NCI-H187 (cell line): ENCODE results near the gene PGM1.
A peak's percentile ranks its signal among the peaks of the same experiment; 100 is the strongest.

Experiments
- DNase-seq, 2 experiments: peaks; one replicate each; lab custom pipeline; 2025; lab: John Stamatoyannopoulos, UW

The PGM1 gene

DNA sequence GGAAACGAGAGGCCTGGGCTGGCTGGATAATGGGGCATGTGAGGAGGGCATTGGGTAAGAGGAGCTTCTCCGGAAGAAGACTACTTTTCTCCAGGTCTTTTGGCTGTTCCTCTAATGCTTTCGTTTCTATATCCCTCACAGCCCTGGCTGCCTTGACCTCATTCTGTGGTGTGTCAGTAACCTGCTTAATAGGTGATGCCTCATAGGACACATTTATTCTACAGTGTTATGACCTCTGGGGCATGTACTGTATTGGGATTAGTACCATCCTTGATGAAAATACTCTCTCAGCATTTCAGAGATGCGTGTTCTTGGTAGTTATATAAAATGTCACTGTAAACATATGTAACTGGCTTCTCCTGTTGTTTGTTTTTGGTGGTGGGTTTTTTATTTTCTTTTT, 40.1 kb downstream of the PGM1 start:
- no peak for DNase-seq

DNA sequence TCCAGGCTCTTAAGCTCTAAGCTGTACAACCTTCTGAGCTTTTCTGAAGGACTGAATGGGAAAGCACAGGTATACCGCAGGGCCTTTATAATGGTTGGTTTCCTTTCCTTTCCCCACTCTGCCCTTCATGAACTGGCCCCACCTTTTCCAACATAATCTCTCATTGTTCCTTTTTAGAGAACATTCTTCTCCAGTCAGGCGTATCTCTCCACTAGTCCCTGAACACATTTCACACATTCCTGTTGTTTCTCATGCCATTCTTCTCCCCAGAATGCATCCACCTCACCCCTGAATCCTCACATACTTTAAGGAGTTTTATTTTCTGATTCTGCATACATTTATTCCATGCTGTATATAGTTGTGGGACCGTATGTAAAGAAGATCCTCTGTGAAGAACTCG, 41.3 kb downstream of the PGM1 start:
- no peak for DNase-seq

DNA sequence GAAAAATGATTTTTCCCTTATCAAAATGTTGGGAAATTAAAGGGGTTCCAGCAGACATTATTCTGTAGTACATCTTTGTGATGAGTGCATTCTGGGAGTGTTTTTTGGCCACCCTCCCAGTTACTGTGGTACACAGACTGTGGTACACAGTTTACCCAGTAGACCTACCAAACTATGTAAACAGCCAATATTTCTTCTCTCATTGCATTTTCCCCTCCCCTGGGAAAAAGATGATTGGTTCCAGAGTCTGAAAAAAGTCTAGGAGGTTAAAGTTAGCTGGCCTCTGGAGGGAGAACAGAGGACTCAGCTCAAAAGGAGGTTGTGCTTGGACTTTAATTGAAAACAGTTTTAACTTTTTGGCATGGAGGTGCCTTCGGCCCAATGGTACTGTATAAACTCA, 42.5 kb downstream of the PGM1 start:
- no peak for DNase-seq

DNA sequence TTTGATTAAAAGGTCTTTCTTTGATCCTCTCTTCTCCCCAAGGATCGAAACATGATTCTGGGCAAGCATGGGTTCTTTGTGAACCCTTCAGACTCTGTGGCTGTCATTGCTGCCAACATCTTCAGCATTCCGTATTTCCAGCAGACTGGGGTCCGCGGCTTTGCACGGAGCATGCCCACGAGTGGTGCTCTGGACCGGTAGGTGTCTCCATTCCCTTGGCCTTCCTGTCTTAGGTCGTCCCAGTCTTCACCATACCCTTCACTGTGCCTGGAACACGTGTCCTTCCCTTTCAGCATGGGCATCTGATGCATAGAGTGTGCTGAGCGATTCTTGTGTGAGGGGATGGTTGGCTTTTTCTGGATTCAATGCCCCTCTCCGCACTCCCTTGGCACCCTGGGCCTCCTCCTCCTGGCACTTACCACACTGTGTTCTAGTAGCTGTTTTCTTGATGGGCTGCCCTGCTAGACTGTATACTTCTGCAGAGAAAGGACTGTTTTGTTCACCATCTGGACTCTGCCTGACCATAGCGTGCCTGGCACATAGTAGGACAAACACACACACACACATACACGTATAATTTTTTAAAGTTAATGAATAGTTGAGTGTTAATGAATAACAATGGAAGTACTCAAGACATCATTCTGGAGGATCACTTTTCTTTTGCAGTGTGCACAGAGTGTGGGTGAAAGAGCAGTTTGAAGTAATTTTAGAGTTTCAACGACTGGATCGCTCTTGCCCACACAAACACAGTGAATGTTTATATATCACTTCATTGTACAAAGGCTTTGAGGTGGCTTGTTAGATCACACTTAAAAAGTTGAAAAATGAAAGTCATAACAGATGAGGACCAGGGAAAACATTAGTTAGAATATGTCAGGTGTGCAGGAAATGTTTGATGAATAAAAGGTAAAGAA, 43.2 kb downstream of the PGM1 start:
- DNase-seq: no peak

DNA sequence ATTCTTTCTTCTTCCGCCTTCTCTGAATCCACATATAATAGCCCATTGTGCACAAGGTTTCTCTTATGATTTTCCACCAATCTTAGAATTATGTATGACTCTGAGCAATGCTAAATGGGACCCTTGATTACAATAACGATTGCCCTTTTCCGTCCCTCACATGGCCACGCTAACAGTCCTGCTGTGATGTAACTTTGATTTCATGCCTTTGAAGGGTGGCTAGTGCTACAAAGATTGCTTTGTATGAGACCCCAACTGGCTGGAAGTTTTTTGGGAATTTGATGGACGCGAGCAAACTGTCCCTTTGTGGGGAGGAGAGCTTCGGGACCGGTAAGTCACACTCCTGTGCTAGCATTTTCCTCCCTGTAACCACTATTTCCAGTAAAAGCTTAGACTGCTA, 45.3 kb downstream of the PGM1 start:
- DNase-seq: no peak

DNA sequence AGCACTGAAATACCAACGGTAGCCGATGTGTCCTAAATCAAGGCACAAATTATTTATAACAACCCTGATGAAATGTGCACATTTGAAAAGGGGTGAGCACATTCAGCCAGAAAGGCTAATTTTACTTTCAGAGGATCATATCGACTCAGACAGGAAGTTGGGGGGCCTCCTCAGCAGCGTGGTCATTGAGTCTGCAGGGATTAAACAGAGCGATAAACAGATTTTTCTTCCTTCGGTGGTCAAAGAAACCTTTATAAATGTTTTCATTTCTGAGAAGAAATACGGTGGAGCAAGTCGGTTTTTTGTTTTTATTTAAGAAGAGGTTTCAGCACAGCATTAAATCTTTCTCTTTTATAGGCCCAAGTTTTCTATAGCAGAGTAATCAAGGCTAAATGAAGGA, 45.7 kb downstream of the PGM1 start:
- DNase-seq: no peak

DNA sequence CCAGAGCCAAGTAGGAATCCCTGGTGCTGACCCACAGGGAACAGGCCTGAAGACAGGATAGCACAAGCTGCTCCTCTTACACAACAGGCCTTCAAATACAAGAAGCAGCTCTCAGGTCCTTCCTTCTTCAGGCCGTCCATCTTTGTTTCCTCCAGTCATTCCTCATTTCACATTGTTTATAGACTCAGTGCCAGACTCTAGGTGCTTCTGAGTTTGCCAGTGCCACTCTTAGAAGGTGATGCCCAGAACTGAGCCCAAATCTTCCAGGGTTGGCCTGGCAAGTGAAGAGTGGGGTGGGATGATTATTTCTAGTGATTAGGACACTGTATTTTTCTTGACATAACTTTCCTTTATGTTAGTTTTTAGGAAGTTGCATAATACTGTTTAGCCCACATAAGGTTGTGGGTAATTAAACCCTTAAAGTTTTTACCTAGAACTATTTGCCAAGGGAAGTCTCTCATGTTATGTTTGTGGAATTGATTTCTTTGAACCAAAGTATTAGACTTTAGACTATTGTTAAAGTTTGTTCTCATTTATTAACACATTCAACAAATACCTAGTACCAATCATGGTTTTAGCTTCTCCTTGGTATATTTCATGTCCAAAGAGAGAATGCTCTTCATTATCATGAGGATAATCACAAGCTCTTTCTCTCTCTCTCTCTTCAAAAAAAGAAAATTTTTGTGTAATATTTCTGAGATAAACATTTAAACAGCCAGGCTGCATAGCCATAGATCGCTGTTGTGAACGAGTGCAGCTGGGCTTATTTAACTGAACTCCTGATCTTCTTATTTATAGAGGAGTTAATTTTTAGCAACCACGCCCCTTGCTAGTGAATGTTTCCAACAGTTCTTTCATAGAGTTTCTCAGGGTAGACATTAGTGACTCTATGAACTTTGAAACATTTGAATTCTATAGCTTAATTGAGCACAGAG, 47.7 kb downstream of the PGM1 start:
- DNase-seq: no peak

DNA sequence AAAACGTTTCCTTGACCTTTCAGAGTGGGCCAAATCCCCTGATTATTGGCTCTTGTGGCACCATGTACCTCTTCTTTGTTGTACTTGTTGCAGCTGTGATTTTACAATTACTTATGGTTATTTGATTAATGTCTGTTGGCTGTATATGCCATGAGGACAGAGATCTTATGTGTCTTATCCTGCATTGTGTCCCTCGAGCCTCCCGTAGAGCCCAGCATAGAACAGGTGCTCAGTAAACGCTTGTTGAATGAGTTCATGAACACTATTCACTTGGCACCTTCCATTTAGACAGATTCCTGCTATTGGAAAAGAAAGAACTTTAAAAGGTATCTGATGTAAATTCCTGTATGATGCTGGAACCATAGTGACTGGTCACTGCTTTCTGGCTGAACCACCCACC, 48.4 kb downstream of the PGM1 start:
- DNase-seq: no peak

DNA sequence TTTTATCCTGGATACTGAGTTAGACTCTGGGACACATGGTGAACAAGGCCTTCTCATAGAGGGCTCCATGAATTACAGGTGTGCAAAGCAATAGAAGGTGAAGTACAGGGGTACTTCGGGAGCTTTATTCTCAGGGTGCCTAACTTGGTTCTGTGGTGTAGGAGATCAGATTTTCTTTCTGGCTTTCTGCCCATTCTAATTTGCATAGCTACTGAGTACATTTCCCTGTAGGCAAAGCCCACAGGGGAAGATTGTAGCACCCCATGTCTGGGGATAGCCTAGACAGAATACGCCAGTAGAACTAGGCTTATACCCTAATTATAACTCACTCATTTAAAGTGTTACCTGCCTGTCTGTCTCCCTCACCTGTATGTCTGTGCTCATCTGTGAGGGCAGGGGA, 49.7 kb downstream of the PGM1 start:
- DNase-seq: no peak

DNA sequence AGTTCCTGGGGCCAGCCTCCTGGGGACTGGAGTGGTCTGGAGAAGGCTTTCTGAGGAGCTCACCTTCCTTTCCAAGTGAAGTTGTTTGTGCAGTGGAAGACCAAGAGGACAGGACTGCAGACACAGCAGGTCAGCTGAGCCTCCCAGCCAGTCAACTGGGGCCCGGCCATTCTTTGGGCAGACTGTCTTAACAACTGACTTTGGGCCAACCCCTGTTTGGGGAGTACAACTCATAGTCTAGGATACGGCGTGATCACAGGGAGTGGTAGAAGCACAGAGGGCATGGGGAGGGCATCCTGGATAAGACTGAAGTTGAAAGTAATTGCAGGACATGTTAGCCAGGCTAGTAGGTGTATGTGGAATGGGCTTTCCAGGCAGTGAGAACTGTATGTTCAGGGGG, 50.3 kb downstream of the PGM1 start:
- DNase-seq: no peak

DNA sequence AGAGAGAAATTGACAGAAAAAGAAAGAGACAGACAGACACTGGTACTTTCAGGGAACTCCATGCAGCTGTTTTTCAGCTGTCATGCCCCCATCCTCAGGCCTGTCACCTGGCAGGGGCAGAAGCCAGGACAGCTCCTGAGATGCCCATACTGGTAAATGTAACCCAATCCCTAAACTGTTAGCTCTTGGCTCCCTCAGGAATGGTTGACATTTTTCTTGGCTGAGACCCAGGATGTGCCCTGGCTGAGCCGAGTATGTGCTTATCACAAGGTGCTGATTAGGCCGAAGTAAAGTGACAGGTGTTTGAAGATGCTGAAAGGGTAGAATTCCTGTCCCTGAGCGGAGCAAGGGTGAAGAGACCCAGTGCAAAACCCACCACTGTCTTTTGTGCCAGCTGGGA, 50.7 kb downstream of the PGM1 start:
- peak in 1 of 2 experiments; percentile 14 for DNase-seq

DNA sequence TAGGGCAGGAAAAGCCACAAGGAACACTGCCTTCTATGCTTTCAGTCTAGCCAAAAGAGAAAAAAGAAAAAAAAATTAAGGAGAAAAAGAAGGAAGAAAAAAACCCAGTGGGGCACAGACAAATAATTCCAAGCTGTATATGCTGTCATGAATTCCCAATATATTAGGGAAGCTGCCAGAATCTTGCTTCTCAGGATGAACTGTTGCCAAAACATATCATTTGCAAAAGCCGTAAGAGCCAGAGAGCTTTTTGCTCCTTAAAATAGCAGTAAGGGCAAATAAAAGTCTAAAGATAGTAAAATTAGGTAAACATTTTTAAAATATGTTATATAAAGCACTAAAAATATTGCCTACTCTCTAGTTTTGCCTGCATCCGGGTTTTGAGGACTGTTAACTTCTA, 52.1 kb downstream of the PGM1 start:
- DNase-seq: no peak

DNA sequence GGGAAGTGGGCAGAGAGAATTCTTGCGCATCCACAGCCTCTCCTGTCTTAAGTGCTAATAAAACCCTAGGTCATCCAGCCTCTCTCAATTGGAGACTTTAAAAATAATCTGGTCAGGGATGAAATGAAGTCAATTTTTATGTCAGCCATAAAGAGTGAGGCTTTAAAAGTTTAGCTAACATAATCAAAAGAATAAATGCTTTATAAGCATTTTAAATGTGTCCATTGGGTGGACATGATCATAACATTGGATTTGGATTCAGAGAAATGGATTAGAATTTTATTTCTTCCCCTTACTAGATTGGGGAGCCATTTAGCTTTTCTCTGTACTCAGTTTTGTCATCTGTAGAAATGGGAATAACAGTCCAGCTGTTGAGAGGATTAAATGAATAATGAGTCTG, 55.5 kb downstream of the PGM1 start:
- DNase-seq: no peak

DNA sequence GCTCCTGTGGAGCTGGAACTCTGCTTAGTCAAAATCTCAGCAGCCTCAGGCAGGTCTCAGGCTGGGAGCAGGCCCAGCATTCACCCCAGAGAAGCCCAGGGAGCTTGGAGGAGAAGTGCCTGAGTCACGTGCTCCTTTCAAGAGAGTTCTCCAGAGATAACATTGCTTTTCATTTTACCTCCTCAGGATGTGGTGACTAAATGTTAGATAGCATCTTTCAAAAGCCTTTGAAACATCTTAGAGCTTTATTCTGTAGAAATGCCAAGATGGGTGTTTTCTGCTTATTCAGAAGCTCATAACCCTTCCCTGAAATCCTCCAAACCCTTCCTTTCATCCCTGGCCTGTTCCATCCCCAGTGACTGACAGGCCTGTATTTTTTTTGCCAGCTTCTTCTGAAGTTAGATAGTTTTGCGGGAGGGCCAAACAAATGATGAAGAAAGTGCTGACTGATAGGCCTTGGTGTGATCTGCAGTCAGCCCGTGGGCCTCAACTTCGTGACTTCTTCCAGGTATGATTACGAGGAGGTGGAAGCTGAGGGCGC, 58.0 kb downstream of the PGM1 start:
- no peak for DNase-seq

DNA sequence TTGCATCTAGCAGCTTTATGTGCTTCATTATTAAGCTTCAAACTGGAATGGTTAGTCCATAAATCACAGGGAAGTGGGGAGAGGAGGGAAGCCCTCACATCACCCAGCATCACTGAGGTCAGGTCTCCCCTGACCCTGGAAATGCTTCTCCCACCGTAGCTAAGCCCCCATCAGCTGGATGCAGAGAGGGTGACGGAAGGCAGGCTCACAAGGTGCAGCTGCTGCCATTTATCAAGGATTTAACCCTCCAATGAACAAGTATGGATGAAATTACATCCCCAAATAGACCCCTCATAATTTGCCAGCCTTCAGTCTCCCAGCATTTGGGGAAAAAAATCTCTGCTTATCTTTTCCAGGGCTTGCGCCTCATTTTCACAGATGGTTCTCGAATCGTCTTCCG, 60.8 kb downstream of the PGM1 start:
- no peak for DNase-seq

DNA sequence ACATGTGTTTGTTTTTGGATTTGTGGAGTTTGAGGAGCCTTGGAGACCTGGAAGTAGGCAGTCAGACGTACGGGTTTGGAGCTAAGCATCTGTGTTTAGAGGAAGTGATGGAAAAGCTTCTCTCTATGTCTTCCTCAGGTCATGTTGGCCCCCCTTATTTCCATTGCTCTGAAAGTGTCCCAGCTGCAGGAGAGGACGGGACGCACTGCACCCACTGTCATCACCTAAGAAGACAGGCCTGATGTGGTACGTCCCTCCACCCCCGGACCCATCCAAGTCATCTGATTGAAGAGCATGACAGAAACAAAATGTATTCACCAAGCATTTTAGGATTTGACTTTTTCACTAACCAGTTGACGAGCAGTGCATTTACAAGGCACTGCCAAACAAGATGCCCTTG, 66.2 kb downstream of the PGM1 start:
- DNase-seq: no peak

DNA sequence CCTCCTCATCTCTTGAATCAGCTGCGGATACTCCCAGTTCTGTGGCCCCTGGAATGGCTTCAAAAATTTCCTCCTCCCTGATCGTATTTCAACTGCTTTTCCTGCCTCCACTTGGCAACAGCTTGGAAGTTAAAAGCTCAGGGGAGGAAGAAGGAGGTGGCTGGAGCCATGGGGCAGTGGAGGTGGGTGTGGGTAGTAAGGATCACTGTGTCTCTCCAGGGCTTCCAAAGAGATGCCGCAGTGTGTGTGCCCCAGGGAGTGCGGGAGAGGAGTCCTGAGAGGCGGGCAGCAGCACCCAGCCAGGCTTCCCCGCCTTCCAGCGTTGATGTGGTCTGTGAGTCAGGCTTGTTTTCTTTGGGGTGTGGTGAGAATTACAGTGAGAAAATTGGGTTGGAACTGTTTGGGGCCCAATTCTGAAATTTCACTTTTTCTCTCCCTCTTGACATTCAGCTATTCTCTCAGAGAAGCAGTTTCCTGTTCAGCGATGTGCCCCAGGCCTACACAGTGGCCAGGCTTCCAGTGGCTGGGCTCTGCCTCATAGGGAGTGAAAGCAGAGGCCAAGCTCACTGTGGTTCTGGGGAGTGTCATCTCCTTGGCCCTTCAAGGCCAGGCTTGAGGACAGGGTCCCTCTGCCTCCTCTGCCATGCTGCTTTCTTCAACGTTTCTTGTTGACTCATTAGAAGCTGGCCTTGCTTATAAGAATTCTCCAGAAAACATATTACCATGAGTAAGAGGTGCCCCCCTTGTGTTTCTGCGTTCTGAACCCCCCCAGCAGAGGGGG, 69.0 kb downstream of the PGM1 start:
- no peak for DNase-seq

DNA sequence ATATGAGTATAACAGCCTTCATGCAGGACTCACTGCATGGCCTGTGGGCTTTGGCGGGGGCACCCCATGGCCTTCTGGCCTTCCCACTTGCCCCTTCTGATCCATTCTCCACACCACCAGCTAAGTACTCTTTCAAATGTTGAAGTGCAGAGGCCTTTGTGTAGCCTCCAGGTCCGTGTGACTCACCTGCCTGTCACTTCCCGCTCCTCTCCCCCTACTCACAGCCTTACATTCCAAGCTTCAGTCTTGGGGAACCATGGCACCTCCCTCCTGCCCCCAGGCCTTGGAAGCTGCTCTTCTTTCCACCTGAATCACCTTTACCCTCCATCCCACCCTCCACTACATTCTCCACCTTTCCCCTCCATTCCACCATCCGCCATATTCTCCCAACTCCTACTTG, 69.6 kb downstream of the PGM1 start:
- no peak for DNase-seq

DNA sequence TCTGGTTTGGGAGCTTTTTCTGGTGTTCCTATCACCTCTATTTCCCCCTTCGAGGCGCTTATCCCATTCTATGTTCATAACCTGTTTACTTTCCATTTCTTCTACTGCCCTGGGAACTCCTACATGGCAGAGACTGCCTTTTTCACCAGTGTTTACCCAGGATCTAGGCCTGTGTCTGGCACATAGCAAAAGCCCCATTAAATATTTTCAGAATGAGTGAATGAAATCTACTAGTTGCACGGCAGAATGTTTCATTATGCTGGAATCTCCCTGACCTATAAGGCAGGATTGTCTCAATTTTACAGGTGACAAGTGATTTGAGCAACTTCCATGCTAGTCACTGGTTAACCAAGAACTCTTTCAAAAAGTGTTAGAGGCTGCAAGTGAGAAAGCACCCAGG, 70.1 kb downstream of the PGM1 start:
- DNase-seq: no peak

DNA sequence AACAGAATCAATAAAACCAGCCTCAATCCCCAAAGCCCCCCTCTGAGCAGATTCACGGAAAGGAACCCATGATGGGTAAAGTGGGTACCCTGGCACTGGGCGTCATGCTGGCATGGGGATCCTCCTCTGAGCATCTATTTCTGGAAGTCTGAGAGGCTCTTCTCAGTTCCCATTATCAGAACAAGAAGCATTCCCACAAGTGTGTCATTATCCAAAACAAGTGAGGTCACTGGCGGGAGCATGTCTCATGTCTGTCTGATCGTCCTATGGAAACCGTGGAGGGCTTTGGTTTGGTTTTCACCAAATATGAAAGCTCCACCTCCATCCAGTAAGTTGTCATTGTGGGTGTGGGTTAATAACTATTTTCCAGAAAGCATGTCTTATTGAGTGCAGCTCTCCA, 70.7 kb downstream of the PGM1 start:
- no peak for DNase-seq

DNA sequence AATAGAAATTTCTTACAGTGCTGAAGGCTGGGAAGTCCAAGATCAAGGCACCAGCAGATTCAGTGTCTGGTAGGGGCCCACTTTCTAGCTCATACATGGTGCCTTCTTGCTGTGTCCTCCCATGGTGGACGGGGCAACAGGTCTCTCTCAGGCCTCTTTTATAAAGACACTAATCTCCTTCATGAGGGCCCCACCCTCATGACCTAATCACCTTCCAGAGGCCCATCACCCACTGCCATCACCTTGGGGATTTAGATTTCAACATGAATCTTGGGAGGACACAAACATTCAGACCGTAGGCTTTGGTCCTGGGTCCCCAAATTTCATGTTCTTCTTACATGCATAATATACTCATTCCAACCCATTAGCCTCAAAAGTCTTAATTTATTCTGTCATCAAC, 71.5 kb downstream of the PGM1 start:
- DNase-seq: no peak

DNA sequence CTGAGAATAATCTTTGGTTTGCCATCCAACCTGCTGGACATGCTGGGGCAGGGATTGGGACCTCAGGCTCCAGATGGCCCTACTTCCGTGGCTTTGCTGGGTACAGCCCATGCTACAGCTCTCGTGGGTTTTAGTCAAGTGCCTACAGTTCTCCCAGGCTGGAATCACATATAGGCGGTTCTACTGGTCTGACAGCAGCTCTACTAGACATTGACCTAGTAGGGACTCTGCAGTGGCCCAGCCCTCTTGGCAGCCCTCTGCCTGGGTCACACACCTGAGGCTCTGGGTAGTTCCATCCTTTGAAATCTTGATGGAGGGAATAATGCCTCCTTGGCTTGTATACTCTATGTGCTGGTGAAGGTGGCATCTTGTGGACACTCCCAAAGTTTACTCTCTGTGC, 72.2 kb downstream of the PGM1 start:
- DNase-seq: no peak
